ENCODE data around the gene SYT1.

DNA sequence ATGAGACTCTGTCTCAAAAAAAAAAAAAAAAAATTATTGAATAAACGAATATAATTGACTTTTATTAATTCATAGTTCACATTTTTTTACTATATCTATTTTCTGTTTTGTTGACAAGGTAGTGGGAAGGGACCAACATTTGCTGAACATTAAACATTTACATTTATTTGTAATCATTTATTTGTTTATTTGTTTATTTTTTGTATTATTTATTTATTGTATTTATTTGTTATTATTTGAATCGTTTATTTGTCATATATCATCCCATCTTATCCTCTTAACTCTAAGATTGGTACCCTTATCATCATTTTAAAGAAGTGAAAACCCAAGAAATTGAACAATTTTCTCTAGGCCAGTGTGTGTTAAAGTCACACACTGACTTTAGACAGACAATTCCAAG is 101.5 kb downstream of the SYT1 start:
- TF ChIP-seq, protein P1, sequence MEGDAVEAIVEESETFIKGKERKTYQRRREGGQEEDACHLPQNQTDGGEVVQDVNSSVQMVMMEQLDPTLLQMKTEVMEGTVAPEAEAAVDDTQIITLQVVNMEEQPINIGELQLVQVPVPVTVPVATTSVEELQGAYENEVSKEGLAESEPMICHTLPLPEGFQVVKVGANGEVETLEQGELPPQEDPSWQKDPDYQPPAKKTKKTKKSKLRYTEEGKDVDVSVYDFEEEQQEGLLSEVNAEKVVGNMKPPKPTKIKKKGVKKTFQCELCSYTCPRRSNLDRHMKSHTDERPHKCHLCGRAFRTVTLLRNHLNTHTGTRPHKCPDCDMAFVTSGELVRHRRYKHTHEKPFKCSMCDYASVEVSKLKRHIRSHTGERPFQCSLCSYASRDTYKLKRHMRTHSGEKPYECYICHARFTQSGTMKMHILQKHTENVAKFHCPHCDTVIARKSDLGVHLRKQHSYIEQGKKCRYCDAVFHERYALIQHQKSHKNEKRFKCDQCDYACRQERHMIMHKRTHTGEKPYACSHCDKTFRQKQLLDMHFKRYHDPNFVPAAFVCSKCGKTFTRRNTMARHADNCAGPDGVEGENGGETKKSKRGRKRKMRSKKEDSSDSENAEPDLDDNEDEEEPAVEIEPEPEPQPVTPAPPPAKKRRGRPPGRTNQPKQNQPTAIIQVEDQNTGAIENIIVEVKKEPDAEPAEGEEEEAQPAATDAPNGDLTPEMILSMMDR (IDR thresholded peaks at IDR 0.05), result no peak
- TF ChIP-seq POLR2A (IDR thresholded peaks at IDR 0.05), result no peak

Data from uterus (tissue), 2 donors.